WTC11 (cell line): Measurements from ENCODE around the gene SNX10. TPM values are rescaled to one million over a fixed set of nuclear protein-coding genes. Genes with fewer than 3 reads are reported as not detected.

ENCODE experiments used
- ATAC-seq: fragments of 200-7000 bp; cut with Tn5 transposase; 2 replicates; pipeline ENCODE4 v1.10.0; 2021; ENCODE audit warnings: mild to moderate bottlenecking, moderate library complexity
- CTCF ChIA-PET: fragments of 300-600 bp; sonication (Branson Sonifier 250); formaldehyde crosslinking; loops from one replicate; lab custom pipeline; 2021; ENCODE audit warnings: antibody characterized with exemption; lab: Charles Lee
- POLR2A ChIA-PET: fragments of 350-600 bp; sonication (Branson Sonifier 250); formaldehyde crosslinking; loops from one replicate; lab custom pipeline; 2021; ENCODE audit warnings: antibody characterized with exemption; lab: Charles Lee
- DNase-seq: peaks from one replicate; pipeline ENCODE4 v3.0.0; 2021; ENCODE audit warnings: low spot score
- H3K27ac Mint-ChIP-seq: 2 replicates; pipeline ENCODE4 v1.8.0; 2021; ENCODE audit warnings: mixed read lengths
- H3K27me3 Mint-ChIP-seq: 2 replicates; pipeline ENCODE4 v1.8.0; 2021; ENCODE audit warnings: low read depth, mild to moderate bottlenecking, moderate library complexity, mixed read lengths
- H3K36me3 Mint-ChIP-seq: 2 replicates; pipeline ENCODE4 v1.8.0; 2021; ENCODE audit warnings: mixed read lengths
- H3K4me1 Mint-ChIP-seq: 2 replicates; pipeline ENCODE4 v1.8.0; 2022; ENCODE audit warnings: mixed read lengths
- H3K4me3 Mint-ChIP-seq: 2 replicates; pipeline ENCODE4 v1.8.0; 2021; ENCODE audit warnings: mild to moderate bottlenecking, moderate library complexity, mixed read lengths
- H3K9me3 Mint-ChIP-seq: 2 replicates; pipeline ENCODE4 v1.8.0; 2021; ENCODE audit warnings: mixed read lengths
- AFF4 ChIP-seq: sonication (generic); formaldehyde crosslinking; IDR thresholded peaks from 2 replicates; pipeline ENCODE4 v1.8.1; 2023; ENCODE audit warnings: mild to moderate bottlenecking, missing genetic modification reagents, borderline replicate concordance
- ATF2 ChIP-seq: sonication (generic); formaldehyde crosslinking; IDR thresholded peaks from 2 replicates; pipeline ENCODE4 v1.8.1; 2022; ENCODE audit warnings: low read depth, missing genetic modification reagents, borderline replicate concordance
- CBFB ChIP-seq: sonication (generic); formaldehyde crosslinking; IDR thresholded peaks from 2 replicates; pipeline ENCODE4 v1.8.1; 2022; ENCODE audit warnings: mild to moderate bottlenecking, low read depth, missing genetic modification reagents
- CTCF ChIP-seq: fragments of 200-600 bp; IDR thresholded peaks from 2 replicates; pipeline ENCODE4 v1.8.0; 2022; ENCODE audit warnings: antibody characterized with exemption
- FOXJ3 ChIP-seq: sonication (generic); formaldehyde crosslinking; IDR thresholded peaks from 2 replicates; pipeline ENCODE4 v1.9.0; 2021; ENCODE audit warnings: missing genetic modification reagents, mild to moderate bottlenecking, borderline replicate concordance
- GABPB1 ChIP-seq: sonication (generic); formaldehyde crosslinking; IDR thresholded peaks from 2 replicates; pipeline ENCODE4 v1.8.1; 2023; ENCODE audit warnings: mild to moderate bottlenecking, missing genetic modification reagents
- GTF2I ChIP-seq: fragments of 250-450 bp; sonication (Bioruptor Pico); conservative IDR thresholded peaks from 2 replicates; pipeline ENCODE4 v1.4.0; 2021; ENCODE audit warnings: mild to moderate bottlenecking
- HMGXB4 ChIP-seq: sonication (generic); formaldehyde crosslinking; IDR thresholded peaks from 2 replicates; pipeline ENCODE4 v1.8.1; 2023; ENCODE audit warnings: mild to moderate bottlenecking, moderate library complexity, missing genetic modification reagents
- MLX ChIP-seq: sonication (generic); formaldehyde crosslinking; IDR thresholded peaks from 2 replicates; pipeline ENCODE4 v1.8.1; 2023; ENCODE audit warnings: mild to moderate bottlenecking, missing genetic modification reagents, moderate library complexity
- NFYB ChIP-seq: sonication (generic); formaldehyde crosslinking; conservative IDR thresholded peaks from 2 replicates; pipeline ENCODE4 v1.8.0; 2022; ENCODE audit warnings: low read depth, missing genetic modification reagents
- OVOL2 ChIP-seq: fragments of 250-450 bp; sonication (Bioruptor Pico); IDR thresholded peaks from 2 replicates; pipeline ENCODE4 v1.9.0; 2021; ENCODE audit warnings: mild to moderate bottlenecking, borderline replicate concordance
- PRDM15 ChIP-seq: sonication (generic); formaldehyde crosslinking; IDR thresholded peaks from 2 replicates; pipeline ENCODE4 v1.8.0; 2022; ENCODE audit warnings: missing genetic modification reagents
- RORB ChIP-seq: fragments of 250-450 bp; sonication (Bioruptor Pico); IDR thresholded peaks from 2 replicates; pipeline ENCODE4 v1.9.0; 2021; ENCODE audit warnings: mild to moderate bottlenecking
- TCF7 ChIP-seq: sonication (generic); formaldehyde crosslinking; IDR thresholded peaks from 2 replicates; pipeline ENCODE4 v1.8.0; 2022; ENCODE audit warnings: mild to moderate bottlenecking, low read depth, missing genetic modification reagents, moderate library complexity
- TEAD4 ChIP-seq: sonication (generic); formaldehyde crosslinking; IDR thresholded peaks from 2 replicates; pipeline ENCODE4 v1.8.0; 2022; ENCODE audit warnings: mild to moderate bottlenecking, missing genetic modification reagents
- ZMAT4 ChIP-seq: fragments of 250-450 bp; sonication (Bioruptor Pico); IDR thresholded peaks from 2 replicates; pipeline ENCODE4 v1.9.0; 2021; ENCODE audit warnings: mild to moderate bottlenecking
- ZNF138 ChIP-seq: sonication (generic); formaldehyde crosslinking; conservative IDR thresholded peaks from 2 replicates; pipeline ENCODE4 v1.8.1; 2022; ENCODE audit warnings: mild to moderate bottlenecking, moderate library complexity, missing genetic modification reagents
- ZNF532 ChIP-seq: fragments of 250-450 bp; sonication (Bioruptor Pico); IDR thresholded peaks from 2 replicates; pipeline ENCODE4 v1.9.0; 2021; ENCODE audit warnings: mild to moderate bottlenecking, borderline replicate concordance
- ZNF671 ChIP-seq: fragments of 250-450 bp; sonication (Bioruptor Pico); IDR thresholded peaks from 2 replicates; pipeline ENCODE4 v1.8.0; 2021; ENCODE audit warnings: mild to moderate bottlenecking
- total RNA-seq: library from RNA; stranded (reverse); gene quantifications from 3 replicates; pipeline ENCODE4 v1.2.3, GENCODE V29; 2021

The SNX10 gene
- total RNA-seq, 1 experiment from 2014 or later = 10.8 TPM

- H3K36me3 Mint-ChIP-seq = no peaks in the 10 kb centered on the region
- TF ChIP-seq HMGXB4 (CRISPR knock-in tag) (no peak), ZNF671 (no peak), ZNF138 (CRISPR knock-in tag) (no peak), ZNF532 (CRISPR knock-in tag) (no peak), OVOL2 (CRISPR knock-in tag) (no peak), GTF2I (CRISPR knock-in tag) (no peak), TCF7 (CRISPR knock-in tag) (no peak), FOXJ3 (no peak), ZMAT4 (no peak), CTCF (no peak), PRDM15 (no peak), AFF4 (CRISPR knock-in tag) (no peak), NFYB (CRISPR knock-in tag) (no peak), CBFB (CRISPR knock-in tag) (no peak), TEAD4 (CRISPR knock-in tag) (no peak), ATF2 (CRISPR knock-in tag) (no peak), RORB (CRISPR knock-in tag) (no peak), GABPB1 (CRISPR knock-in tag) (no peak), MLX (CRISPR knock-in tag) (no peak)
- TF ChIP-seq, all 79 proteins: peak for 0
- Mint-ChIP-seq H3K9me3 (peaks cover 1% of the 10 kb centered on the region; the same call in 1 of the 2 replicates), H3K27me3 (no peaks in the 10 kb centered on the region), H3K27ac (no peak overlapping the region), H3K4me1 (peaks cover 11% of the 10 kb centered on the region), H3K4me3 (no peak overlapping the region)
- ATAC-seq (no peak), DNase-seq (no peak)
- POLR2A ChIA-PET = no interaction called here
- CTCF ChIA-PET = no interaction called here
Measured at GRCh38 chr7:26337232-26337865, 45.7 kb downstream of the SNX10 start.
